Adrenal gland (tissue), 5 donors: ENCODE measurements around the gene VCP.

Source experiments
- POLR2A ChIP-seq, 2 donors: fragments of 450-650 bp; IDR thresholded peaks; one replicate each; pipeline ENCODE4 v1.6.1; 2017; ENCODE audit warnings: antibody characterized with exemption in 2 of 2, mild to moderate bottlenecking in 2 of 2, moderate library complexity in 1 of 2
- TF ChIP-seq, protein P1 (sequence below), 6 experiments: fragments of 450-650 bp in 4 of 6; fragments of 200-600 bp in 2 of 6; sonication (generic) in 1 of 6; IDR thresholded peaks; 1 replicate in 5 of 6; 2 replicates in 1 of 6; pipeline versions ENCODE4 v1.5.1 to v1.8.0; 2016 to 2021; ENCODE audit warnings: antibody characterized with exemption in 6 of 6, mild to moderate bottlenecking in 2 of 6, moderate library complexity in 1 of 6
- donor health status: DM: no; HTN: no; CAD: no.

DNA sequence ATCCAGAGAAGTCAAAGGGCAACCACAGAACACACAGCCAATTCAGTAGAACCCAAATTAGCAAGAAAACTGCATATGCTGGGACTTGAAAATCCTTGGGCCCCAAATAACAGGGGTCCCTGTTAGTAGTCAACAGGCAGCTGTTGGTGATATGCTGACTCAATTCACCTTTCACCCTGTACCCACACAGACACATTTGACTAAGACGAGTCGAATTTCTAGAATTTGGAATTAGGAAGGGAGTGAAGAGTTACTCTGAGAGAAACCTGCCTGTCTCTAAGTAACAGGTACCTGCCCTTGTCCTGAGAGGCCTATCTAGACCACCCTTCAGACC is 821 bp upstream of the VCP start:
- TF ChIP-seq, protein P1, sequence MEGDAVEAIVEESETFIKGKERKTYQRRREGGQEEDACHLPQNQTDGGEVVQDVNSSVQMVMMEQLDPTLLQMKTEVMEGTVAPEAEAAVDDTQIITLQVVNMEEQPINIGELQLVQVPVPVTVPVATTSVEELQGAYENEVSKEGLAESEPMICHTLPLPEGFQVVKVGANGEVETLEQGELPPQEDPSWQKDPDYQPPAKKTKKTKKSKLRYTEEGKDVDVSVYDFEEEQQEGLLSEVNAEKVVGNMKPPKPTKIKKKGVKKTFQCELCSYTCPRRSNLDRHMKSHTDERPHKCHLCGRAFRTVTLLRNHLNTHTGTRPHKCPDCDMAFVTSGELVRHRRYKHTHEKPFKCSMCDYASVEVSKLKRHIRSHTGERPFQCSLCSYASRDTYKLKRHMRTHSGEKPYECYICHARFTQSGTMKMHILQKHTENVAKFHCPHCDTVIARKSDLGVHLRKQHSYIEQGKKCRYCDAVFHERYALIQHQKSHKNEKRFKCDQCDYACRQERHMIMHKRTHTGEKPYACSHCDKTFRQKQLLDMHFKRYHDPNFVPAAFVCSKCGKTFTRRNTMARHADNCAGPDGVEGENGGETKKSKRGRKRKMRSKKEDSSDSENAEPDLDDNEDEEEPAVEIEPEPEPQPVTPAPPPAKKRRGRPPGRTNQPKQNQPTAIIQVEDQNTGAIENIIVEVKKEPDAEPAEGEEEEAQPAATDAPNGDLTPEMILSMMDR (IDR thresholded peaks at IDR 0.05), result no peak
- no peak for TF ChIP-seq POLR2A (IDR thresholded peaks at IDR 0.05)
